NCI-H345 treated with DMSO at 0.1 percent for 48 hours (cell line): Measurements from ENCODE around the gene NELL1.
"Not testable (repeated sequence)": the region's sequence is repeated elsewhere in the genome, so short reads cannot be mapped to it uniquely, and the experiment has no call there.

ENCODE experiments used
- DNase-seq: peaks from one replicate; lab custom pipeline; 2025; ENCODE audit not compliant: unreplicated experiment; lab: John Stamatoyannopoulos, UW

NELL1 gene

DNA sequence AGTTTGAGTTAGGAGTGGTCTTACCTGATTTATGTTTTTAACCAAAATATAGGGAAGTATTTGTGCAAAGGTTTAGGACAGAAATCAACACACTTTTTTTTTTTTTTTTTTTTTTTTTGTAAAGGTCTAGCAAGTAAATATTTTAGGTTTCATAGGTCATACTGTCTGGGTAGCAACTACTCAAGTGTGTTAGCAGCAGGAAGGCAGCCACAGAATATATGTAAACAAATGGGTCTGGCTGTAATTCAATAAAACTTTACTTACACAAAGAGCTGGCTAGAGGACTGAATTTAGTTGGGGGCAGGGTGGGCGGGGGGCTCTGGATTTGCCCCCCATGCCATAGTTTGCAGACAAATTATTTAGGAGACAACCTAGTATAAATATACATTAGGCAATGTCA is 510.4 kb downstream of the NELL1 start:
- DNase-seq = no peak

DNA sequence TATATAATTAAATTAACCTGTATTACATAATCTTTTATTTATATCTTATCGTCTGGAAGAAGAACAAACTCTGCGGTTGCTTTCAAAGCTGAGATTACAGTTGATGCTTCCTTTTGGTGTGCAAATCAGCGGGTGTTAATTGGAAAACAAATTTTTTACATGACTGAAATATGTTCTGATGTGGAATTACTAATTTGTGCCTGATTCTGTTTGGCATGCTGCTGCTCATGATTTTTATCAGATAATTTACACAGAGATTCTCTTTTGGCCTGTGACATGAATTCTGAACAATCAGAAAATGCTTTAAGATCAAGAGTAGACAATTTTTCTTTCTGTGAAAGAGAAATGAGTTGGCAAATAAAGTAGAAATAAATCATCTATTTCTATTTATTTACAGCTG is 510.8 kb downstream of the NELL1 start:
- DNase-seq = no peak

DNA sequence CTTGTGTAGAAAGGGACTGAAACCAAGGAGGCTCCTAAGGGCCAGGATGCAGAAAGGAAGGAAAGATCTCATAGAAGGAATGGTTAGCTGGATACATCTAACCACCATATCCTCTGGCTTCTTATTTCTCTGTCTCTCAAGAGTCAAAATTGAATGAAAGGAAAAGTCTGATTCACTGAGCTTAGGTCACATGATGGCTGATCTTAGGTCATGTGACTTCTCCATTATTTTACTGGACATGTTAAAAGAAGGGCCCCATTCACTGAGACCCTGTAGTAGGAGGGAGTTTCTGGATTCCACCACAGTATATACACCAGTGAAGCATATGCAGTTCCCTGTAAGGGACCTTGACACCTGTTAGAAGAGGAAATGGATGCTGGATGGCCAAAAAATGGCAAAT is 516.6 kb downstream of the NELL1 start:
- no peak for DNase-seq

DNA sequence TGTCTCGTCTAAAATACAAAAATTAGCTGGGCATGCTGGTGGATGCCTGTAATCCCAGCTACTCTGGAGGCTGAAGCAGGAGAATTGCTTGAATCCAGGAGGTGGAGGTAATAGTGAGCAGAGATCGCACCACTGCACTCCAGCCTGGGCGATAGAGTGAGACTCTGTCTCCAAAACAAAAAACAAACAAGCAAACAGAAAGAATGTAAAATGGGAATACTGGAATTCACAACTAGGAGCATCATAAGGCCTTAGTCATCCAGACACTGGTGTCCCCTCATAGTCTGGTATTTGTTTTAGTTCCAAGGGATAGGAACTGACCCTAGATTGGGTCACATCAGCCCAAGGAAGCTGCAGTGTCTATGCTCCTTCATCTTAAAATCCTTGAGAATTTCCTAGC is 520.8 kb downstream of the NELL1 start:
- DNase-seq = no peak

DNA sequence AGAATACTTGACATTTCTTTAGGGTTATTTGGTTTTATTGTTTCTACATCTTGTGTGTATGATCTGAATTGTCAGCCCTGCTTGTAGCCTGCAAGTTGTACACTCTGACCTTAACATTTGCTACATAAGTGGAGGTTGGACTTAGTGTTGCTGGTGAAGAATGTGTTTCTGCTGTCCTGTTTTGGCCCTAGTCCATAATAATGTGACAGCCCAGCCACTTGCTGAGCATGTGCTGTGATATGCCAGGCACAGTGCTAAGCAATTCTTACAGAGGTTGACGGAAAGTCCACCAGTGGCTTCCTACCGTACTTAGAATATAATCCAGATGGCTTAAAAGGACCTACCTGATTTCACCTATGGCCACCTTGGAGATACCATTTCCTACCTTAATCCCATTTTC is 526.6 kb downstream of the NELL1 start:
- DNase-seq = no peak

DNA sequence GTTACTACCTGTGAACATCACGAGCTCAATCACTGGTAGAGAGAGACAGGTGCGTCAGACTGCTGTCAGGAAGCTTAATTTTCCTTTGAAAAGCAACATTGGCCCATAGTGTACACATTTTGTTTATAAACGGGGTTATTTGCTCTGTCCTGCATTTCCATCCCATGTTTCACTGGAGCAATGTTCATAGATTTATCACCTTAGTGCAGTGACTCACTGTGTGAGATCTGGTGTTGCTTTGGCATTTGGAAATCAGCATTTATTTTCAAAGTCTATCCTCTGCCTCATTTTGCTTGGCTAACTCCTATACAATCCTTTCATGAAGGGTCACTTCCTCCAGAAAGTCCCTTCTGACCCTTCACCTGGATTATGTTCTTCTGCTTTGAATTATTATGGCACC is 529.1 kb downstream of the NELL1 start:
- no peak for DNase-seq

DNA sequence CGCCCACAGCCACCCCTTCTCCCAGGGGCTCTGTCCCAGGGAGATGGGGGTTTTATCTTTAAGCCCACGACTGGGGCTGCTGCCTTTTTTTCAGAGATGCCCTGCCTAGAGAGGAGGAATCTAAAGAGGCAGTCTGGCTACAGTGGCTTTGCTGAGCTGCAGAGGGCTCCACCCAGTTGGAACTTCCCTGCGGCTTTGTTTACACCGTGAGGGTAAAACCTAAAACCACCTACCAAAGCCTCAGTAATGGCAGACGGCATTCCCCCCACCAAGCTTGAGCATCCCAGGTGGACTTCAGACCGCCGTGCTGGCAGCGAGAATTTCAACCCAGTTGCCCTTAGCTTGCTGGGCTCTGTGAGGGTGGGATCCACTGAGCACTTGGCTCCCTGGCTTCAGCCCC is 535.8 kb downstream of the NELL1 start:
- no peak for DNase-seq

DNA sequence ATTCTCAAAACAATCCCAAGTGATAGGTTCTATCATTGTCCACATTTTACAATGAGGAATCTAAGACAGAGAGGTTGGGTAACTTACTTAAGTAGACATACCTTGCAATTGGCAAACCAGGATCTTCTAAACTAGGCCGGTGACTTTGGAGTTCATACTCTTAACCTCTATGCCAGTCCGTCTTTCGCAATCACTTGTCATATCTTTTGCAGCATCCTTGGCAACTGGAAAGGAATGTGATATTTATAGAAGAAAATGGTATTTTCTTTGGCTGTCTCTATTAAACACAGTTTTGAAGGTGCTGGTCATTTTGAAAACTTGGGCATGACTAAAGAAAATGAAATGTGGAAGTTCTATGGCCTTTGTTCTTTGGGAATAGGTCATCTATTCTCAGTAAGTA is 556.5 kb downstream of the NELL1 start:
- DNase-seq = no peak

DNA sequence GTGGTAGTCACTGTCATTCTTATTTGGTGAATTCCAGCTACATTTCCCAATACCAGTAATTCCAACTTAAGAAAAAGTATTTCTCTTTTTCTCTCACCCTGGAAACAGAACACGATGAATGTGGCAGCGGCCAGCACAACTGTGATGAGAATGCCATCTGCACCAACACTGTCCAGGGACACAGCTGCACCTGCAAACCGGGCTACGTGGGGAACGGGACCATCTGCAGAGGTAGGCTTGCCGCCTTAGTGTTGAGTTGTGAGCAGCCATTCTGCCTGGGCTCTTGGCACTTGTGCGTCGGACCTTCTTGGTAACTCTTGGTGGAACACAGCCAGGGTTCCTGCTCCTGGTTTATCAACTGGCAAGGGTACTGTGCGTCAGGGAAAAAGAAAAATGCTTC is 559.8 kb downstream of the NELL1 start:
- DNase-seq = no peak

DNA sequence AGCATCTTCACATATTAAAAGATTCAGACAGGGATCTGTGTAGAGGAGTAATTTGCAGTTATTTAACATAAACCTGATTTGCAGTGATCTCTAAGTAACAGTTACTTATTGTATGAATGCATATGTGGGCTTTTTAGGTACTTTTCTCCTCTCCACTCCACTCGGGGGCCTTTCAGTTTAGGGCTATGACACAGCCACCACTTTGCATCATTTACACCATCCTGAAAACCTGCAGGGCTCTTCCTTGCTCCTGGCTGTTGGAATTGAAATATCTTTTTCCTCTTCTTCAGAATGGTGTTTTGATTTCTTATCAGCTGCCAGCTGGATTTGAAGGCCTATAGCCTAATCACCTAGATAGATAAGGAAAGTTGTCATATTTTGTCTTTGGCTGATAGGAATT is 580.8 kb downstream of the NELL1 start:
- no peak for DNase-seq

DNA sequence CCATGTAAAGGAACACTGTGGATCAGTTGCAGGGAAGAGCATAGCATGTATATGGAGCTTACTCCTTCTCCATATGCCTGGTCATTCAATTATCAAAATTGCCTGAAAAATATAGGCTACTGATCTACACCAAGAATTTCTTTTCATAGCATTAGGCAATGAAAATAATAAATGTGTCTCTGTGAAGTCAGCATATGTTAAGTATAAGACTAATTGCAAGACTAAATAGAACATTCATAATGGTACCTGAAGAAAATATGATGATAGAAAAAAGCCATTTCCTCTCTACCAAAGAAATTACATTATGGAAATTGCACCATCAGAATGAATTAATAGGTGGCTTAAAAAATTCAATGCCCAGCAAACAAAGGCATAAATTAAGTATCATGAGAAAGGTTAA is 584.7 kb downstream of the NELL1 start:
- DNase-seq = no peak

DNA sequence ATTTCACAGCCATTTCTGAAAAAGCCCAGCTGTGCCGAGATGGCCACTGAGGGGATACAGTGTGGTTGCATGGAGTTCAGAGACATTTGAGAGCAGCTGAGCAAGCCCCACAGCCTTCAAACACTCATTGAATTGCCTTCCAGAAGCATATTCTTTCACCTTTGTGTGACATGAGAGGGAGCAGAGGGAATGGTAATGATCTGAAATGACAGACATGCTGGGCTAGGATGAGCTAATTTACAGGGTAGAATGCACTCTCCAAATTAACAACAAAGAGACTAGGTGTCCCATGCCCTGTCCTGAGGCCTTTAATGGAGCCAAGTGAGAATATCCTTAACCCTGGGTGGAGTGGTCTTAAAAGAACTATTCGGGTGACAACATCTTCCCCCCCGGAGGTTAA is 585.4 kb downstream of the NELL1 start:
- no peak for DNase-seq

DNA sequence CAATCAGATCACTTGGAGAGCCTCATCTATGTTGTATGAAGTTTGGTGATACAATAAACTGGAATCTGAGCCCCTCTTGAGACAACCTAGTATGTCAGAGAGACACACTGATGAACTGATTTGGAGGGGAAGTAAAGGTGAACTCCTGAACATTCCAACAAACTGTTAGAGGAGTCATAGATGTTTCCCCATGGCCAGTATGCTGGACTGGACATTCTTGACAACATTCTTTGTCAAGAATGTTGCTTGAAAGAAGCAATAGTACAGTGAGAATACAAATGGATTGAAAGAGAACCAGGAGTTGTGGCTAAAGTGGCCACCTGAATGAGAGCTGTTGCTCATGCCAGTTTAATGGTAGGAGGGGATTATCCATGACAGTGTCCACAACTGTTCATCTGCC is 588.1 kb downstream of the NELL1 start:
- no peak for DNase-seq

DNA sequence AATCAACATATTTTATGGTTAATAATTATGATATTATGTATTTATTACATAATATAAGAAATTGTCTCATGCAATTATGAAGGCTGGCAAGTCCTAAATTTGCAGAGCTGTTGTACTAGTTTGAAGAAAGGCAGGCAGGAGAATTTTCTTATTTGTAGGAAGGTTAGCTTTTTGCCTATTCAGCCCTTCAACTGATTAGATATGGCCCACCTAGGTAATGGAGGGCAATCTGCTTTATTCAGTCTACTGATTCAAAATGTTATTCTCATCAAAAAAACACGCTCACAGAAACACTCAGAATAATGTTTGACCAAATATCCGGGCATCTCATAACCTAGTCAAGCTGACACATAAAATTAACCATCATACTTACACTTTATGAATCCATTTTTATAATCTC is 589.0 kb downstream of the NELL1 start:
- no peak for DNase-seq

DNA sequence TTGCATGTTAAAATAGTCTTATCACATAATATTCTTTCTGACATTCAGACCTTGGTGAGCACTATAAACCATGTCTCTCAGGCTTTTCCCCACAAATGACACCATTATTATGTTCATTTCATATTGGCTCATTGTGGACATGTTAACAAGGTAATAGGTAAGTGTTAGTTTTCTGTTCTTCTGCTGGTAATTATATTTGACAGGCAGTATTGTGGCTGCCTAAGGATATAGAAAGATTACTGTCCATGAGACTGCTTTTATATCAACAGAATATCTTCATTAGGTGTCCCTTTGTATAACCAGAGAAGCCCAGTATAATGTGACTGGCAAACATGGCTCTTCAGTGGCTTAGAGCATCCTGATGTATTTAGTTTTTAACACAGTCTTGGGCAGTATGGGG is 590.7 kb downstream of the NELL1 start:
- DNase-seq = no peak

DNA sequence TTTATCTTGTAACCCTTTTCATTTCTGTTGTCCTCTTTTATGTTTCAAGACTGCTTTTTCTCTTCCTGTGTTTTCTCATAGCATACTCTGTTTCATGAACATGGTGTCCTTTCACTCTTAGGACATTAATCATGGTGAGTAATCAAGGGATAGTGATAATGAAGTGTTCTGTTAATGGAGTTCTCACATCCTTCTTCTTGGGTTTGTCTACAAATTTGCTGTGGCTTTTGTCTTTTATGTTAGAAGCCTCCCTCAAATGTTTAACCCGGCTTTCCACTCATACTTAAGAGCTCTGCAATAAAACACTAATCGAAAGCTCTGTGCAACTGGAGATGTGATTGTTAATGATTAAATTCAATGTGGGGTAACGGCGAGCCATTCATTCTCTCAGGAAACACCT is 593.6 kb downstream of the NELL1 start:
- DNase-seq = no peak

DNA sequence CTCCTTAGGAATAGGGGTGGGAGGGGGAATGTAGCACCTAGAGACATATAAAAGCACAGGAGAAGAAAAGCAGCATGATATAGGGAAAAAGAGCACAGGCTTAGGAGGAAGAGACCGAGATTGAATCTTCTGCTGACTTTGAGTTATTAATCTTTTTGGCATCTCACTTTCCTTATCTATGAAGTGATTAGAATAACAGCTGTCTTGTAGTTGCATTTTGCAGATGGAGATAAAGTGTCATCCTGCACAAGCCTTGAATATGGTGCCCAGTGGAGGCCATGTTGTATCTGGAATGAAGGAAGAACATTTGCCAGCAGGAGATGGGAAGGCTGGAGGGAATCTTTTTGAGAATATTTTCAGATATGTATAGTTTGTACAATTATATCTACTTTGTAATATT is 594.7 kb downstream of the NELL1 start:
- DNase-seq = no peak

DNA sequence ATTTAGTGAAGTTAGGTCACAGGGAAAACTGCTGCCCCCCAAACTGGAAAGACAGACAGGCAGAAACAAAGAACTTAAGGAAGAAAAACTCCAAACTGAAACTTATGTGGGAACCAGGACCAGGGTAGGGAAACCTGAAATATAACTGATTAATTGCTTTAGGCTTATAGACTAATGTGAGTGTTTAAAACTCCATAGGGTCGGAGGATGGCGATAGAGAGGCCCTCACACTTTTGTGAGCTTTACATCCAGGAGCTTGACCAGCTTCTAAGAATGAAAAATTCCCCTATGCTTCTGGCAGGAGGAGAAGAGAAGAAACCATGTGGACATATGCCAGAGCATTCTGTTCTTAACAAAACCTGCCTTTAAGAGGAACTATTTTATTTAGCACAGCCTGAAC is 598.6 kb downstream of the NELL1 start:
- no peak for DNase-seq

DNA sequence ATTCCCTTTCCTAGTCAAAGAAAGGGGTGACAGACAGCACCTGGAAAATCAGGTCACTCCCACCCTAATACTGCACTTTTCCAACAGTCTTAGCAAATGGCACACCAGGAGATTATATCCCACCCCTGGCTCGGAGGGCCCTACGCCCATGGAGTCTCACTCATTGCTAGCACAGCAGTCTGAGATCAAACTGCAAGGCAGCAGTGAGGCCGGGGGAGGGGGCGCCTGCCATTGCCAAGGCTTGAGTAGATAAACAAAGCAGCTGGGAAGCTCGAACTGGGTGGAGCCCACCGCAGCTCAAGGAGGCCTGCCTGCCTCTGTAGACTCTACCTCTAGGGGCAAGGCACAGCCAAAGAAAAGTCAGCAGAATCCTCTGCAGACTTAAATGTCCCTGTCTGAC is 602.8 kb downstream of the NELL1 start:
- DNase-seq = not testable (repeated sequence)

DNA sequence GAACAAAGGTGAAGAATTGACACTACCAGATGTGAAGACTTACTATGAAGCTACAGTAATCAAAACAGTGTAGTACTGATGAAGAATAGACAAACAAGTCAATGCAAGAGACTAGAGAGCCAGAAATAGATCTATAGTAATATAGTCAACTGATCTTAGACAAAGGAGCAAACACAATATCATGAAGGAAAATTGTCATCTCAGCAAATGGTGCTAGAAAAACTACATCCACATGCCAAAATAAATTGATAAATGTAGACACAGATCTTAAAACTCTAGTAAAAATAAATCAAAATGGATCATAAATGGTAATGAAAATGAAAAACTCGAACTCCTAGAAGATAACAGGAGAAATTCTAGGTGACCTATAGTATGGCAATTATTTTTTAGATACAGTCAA is 609.5 kb downstream of the NELL1 start:
- DNase-seq = no peak

DNA sequence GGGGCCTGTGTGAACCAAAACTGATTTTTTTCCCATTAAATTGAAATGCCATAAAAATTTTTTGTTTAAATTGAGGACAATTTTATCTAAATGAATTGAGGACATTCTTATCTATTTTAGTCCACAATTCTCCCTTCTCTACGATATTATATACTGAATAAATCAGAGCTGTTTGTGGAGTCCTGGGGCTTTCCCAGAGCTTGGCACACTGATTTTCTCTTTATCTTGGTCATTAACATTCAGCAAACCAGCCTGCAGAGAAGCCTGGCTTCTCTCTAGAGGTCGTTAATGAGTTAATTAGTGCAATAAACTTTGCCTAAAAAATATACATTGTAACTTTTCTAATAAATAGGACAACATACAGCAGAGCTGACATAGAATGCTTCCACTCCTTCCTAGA is 615.7 kb downstream of the NELL1 start:
- DNase-seq = no peak

DNA sequence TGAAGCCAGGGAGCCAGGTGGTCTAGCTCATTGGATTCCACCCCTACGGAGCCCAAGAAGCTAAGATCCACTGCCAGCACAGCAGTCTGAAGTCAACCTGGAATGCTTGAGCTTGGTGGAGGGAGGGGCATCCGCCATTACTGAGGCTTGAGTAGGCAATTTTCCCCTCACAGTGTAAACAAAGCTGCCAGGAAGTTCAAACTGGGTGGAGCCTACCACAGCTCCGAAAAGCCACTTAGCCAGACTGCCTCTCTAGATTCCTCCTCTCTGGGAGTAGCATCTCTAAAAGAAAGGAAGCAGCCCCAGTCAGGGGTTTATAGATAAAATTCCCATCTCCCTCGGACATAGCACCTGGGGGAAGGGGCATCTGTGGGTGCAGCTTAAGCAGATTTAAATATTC is 620.3 kb downstream of the NELL1 start:
- no peak for DNase-seq

DNA sequence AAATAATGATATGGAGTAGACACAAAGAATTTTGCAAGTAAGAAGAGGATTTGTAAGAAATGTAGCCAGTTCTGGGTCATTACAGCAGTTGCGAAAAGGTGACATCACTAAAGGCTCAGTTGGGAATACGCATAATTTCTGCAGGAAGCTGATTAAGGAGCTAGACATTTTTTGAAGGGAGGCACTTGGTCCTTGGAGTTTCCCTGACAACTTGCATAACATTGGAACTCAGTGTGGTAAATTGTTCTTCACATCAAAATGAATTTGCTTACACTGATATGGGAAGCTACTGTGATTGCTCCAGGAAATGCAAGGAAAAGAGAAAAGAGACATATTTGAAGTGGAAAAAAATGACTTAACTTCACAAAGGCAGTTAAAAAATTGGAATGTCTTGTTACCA is 626.1 kb downstream of the NELL1 start:
- no peak for DNase-seq

DNA sequence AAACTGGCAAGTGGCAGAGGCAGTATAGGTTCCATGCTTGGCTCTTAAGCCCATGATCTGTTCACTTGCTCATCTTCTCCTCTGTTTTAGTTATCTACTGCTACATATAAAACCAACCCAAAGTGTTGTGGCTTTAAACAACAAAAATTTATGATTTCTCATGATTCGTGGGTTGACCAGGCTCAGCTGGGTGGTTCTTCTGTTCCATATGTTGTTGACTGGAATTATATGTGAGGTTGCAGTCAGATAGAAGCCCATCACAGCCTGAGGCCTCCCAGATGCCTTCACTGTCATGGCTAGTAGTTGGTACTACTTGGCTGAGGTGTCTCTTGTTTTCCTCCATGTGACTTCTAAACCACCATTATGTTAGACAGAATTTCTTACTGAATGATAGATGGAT is 632.6 kb downstream of the NELL1 start:
- no peak for DNase-seq
